Measurements from ENCODE around the gene MPPED2.

The MPPED2 gene

GRCh38 chr11:30522536-30523243, 63.5 kb downstream of the MPPED2 start:
- DNase-seq = no peak

- DNase-seq = no peak
These were observed 64.7 kb downstream of the MPPED2 start for GRCh38 chr11:30521297-30522071.

- DNase-seq = no peak
These were observed 73.1 kb downstream of the MPPED2 start for GRCh38 chr11:30513087-30513486.

- DNase-seq = no peak
These were observed 74.7 kb downstream of the MPPED2 start for GRCh38 chr11:30511408-30511807.

GRCh38 chr11:30510750-30511149, 75.4 kb downstream of the MPPED2 start:
- no peak for DNase-seq

- no peak for DNase-seq
These were observed 76.8 kb downstream of the MPPED2 start for GRCh38 chr11:30509364-30509763.

- DNase-seq = no peak
These were observed 77.6 kb downstream of the MPPED2 start for GRCh38 chr11:30508594-30508993.

- no peak for DNase-seq
These were observed 80.5 kb downstream of the MPPED2 start for GRCh38 chr11:30505603-30506002.

- DNase-seq = no peak
These were observed 81.7 kb downstream of the MPPED2 start for GRCh38 chr11:30504468-30504867.

GRCh38 chr11:30503156-30503555, 83.0 kb downstream of the MPPED2 start:
- no peak for DNase-seq

- no peak for DNase-seq
These were observed 83.8 kb downstream of the MPPED2 start for GRCh38 chr11:30502305-30502704.

GRCh38 chr11:30501744-30502143, 84.4 kb downstream of the MPPED2 start:
- DNase-seq = no peak

- no peak for DNase-seq
These were observed 86.2 kb downstream of the MPPED2 start for GRCh38 chr11:30499940-30500339.

GRCh38 chr11:30497600-30497999, 88.6 kb downstream of the MPPED2 start:
- no peak for DNase-seq

GRCh38 chr11:30496935-30497334, 89.2 kb downstream of the MPPED2 start:
- no peak for DNase-seq

- DNase-seq = no peak
These were observed 90.7 kb downstream of the MPPED2 start for GRCh38 chr11:30495437-30495836.

- no peak for DNase-seq
These were observed 96.6 kb downstream of the MPPED2 start for GRCh38 chr11:30489511-30489910.

GRCh38 chr11:30489076-30489475, 97.1 kb downstream of the MPPED2 start:
- no peak for DNase-seq

GRCh38 chr11:30488304-30488998, 97.7 kb downstream of the MPPED2 start:
- no peak for DNase-seq

GRCh38 chr11:30487200-30487898, 98.8 kb downstream of the MPPED2 start:
- DNase-seq = no peak

GRCh38 chr11:30485756-30486155, 100.4 kb downstream of the MPPED2 start:
- DNase-seq = no peak

- no peak for DNase-seq
These were observed 100.9 kb downstream of the MPPED2 start for GRCh38 chr11:30485222-30485621.

- DNase-seq = no peak
These were observed 103.1 kb downstream of the MPPED2 start for GRCh38 chr11:30483056-30483455.

Measured in activated CD4-positive, alpha-beta T cell treated with anti-CD3 and anti-CD28 coated beads, Interleukin-2, Interleukin-6, amounts not matched to agents 100 ng/mL and 50 ng/mL, durations not matched to agents 16 hours and 8 hours (primary cell).